Subcutaneous abdominal adipose tissue (tissue), 5 donors: ENCODE data around the gene GLT1D1.

Experiments used
- H3K27ac ChIP-seq: one replicate; pipeline ENCODE4 v1.7.0; 2013; ENCODE audit warnings: low read depth, mild to moderate bottlenecking, inconsistent platforms, low read length, moderate library complexity
- H3K27me3 ChIP-seq, 5 donors: one replicate each; pipeline ENCODE4 v1.7.0; 2013; ENCODE audit warnings: low read length in 5 of 5, inconsistent platforms in 1 of 5; ENCODE audit not compliant: control insufficient read depth in 5 of 5, insufficient read depth in 4 of 5
- H3K36me3 ChIP-seq, 5 donors: one replicate each; pipeline ENCODE4 v1.7.0; 2013; ENCODE audit warnings: low read length in 5 of 5; ENCODE audit not compliant: control insufficient read depth in 5 of 5, insufficient read depth in 5 of 5
- H3K4me1 ChIP-seq, 5 donors: one replicate each; pipeline ENCODE4 v1.7.0; 2013; ENCODE audit warnings: low read length in 5 of 5, mild to moderate bottlenecking in 3 of 5, moderate library complexity in 1 of 5; ENCODE audit not compliant: control insufficient read depth in 5 of 5, insufficient read depth in 5 of 5
- H3K4me3 ChIP-seq, 5 donors: one replicate each; pipeline ENCODE4 v1.7.0; 2013; ENCODE audit warnings: low read length in 5 of 5, low read depth in 1 of 5
- H3K9ac ChIP-seq, 5 donors: one replicate each; pipeline ENCODE4 v1.7.0; 2013; ENCODE audit warnings: low read length in 5 of 5, mild to moderate bottlenecking in 4 of 5, moderate library complexity in 3 of 5
- H3K9me3 ChIP-seq, 5 donors: one replicate each; pipeline ENCODE4 v1.7.0; 2013; ENCODE audit warnings: low read length in 5 of 5; ENCODE audit not compliant: control insufficient read depth in 5 of 5
- donor health status: healthy.
- donor health status: healthy.
- donor health status: healthy.
- donor health status: healthy.
- donor health status: healthy.

GLT1D1 gene

DNA sequence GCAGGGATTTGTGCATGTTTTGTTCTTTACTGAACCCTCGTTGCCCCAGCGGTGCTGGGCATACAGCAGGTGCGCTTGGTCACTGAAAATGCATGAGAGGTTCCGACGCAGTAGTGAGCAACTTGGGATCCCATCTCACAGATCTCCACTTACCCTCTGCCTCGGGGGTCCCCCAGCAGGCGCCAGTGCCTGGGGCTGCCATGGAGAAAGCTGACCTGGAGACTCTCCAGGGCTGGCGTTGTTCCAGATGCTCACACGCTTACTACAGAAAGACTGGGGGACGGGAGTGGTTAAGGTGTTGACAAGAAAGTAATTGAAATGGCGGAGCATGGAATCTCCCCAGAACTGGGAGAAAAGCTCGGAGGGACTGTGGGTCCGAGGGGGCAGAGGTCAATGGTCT is 14.2 kb downstream of the GLT1D1 start:
- Histone ChIP-seq H3K9ac (no peak overlapping the region), H3K9me3 (no peaks in the 10 kb centered on the region), H3K4me1 (no peaks in the 10 kb centered on the region), H3K27me3 (no peaks in the 10 kb centered on the region), H3K36me3 (no peaks in the 10 kb centered on the region), H3K27ac (no peak overlapping the region), H3K4me3 (no peak overlapping the region)

DNA sequence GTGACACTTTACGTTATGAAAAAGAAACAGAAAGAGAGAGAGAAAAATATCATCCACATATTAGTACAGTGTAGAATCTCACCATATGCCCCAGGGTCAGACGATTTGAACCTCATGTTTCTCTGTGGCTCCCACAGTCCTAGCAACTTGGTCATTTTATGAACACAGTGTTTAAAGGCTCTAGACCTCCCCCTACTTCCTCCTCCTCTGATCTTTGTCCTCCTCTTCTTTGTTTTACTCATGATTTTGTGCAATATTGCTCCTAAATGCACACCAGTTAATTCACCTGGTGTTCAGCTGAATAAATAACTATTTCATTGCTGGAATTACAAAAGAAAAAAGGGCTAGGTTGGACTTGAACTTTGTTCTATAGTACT is 18.2 kb downstream of the GLT1D1 start:
- no peak overlapping the region for H3K9ac ChIP-seq
- no peak overlapping the region for H3K4me3 ChIP-seq
- H3K36me3 ChIP-seq: no peaks in the 10 kb centered on the region
- no peaks in the 10 kb centered on the region for H3K27me3 ChIP-seq
- no peak overlapping the region for H3K27ac ChIP-seq
- H3K4me1 ChIP-seq: no peaks in the 10 kb centered on the region
- H3K9me3 ChIP-seq: peaks cover 0 to 11% (median 8%) of the 10 kb centered on the region in 5 donors

DNA sequence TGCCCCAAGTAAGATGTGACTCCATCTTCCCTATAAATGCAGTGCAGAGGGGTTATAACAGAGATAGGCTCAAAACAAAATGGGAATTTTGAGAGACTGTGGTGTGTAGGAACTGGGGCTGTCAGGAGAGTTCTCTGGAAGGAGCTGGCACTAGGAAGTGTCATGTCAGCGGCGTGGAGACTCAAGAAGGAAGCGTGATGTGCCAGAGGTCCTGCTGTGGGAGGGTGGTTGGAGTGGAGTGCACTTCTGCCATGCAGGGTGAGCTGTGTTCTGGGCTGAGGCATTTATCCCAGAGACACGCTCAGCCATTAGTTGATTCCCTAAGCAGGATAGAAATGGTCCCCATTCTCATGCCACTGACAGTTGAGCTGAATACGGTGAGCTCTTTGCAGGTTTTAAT is 19.0 kb downstream of the GLT1D1 start:
- Histone ChIP-seq H3K27me3 (no peaks in the 10 kb centered on the region), H3K4me3 (no peak overlapping the region), H3K36me3 (no peaks in the 10 kb centered on the region), H3K4me1 (no peaks in the 10 kb centered on the region), H3K27ac (no peak overlapping the region), H3K9me3 (peaks cover 6 to 19% (median 15%) of the 10 kb centered on the region in 5 donors), H3K9ac (no peak overlapping the region)

DNA sequence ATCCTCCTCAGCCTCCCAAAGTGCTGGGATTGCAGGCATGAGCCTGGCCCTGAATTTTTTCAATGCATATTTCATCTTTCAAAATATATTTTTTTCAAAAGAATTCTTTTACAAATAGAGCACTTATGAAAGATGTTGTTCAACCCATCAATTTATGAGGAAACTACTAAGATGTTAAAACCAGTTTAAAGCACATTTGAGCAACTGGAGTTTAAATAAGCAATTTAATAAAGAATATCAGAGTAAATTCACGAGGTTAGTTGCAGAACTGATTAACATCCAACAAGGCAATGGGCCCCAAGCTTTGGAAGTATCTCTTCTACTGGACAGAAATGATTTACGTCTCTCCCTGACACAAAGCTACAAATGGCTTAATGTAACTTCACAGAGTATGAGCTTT is 23.3 kb downstream of the GLT1D1 start:
- H3K4me3 ChIP-seq: peak overlapping the region in 1 of 5 donors; percentile 1
- H3K27ac ChIP-seq: no peak overlapping the region

DNA sequence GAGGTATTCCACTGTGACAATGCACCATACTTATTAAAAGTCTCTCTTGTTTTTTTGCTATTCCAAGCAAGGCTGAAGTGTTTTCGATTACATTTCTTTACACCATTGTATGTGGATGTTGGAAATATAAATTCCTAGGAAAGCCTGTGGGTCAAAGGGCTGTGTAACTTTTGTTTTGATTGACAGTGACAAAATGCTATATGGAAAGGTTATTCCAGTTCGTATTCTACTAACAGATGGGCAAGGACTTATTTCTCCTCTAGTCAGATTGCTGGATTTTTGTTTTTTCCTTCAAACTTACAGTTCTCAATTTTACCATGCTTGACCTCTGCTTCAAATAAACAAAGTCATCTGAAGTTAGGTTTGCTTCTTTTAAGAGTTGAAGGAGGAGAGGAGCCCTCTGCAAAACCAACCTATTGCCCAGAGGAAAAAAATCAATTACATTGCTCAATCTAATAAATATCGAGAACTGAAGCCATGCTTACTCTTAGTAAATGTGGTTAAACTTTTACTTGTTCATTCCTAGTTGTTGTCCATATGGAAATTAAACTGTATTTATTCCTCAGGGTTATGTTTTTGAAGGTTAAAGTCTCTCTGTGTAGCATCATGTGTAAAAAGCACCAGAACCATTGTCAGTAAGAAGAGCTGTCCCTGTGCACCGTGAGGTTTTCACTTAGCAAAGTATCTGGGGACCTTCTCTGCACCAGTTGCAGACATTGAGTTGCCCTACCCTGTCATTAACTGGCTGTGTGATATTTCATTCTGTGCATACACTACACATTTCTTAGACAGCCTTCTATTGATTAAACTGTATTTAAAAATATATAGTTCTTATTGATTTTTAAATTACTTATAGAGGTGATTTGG is 26.9 kb downstream of the GLT1D1 start:
- Histone ChIP-seq H3K9ac (no peak overlapping the region), H3K36me3 (no peaks in the 10 kb centered on the region), H3K27me3 (no peaks in the 10 kb centered on the region), H3K4me3 (no peak overlapping the region), H3K27ac (no peak overlapping the region), H3K4me1 (no peaks in the 10 kb centered on the region), H3K9me3 (peaks cover 12 to 32% (median 23%) of the 10 kb centered on the region in 5 donors)

More for the DNA sequence above, 23.3 kb downstream of the GLT1D1 start:
- H3K9me3 ChIP-seq: peaks cover 12 to 32% (median 23%) of the 10 kb centered on the region in 5 donors
- H3K36me3 ChIP-seq: no peaks in the 10 kb centered on the region
- H3K9ac ChIP-seq: no peak overlapping the region
- no peaks in the 10 kb centered on the region for H3K27me3 ChIP-seq
- H3K4me1 ChIP-seq: no peaks in the 10 kb centered on the region

DNA sequence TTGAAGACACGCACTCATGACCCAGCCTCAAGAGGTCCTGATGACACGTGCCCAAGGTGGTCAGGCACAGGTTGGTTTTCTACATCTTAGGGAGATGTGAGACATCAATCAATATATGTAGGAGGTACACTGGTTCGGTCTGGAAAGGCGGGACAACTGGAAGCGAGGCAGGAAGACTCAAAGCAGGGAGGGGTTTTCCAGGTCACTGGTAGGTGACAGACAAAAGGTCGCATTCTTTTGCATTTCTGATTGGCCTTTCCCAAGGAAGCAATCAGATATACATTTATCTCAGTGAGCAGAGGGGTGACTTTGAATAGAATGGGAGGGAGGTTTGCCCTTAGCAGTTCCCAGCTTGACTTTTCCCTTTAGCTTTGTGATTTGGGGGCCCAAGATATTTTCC is 38.6 kb downstream of the GLT1D1 start:
- H3K4me1 ChIP-seq: no peaks in the 10 kb centered on the region
- H3K9me3 ChIP-seq: no peaks in the 10 kb centered on the region
- no peaks in the 10 kb centered on the region for H3K36me3 ChIP-seq
- H3K4me3 ChIP-seq: no peak overlapping the region
- no peaks in the 10 kb centered on the region for H3K27me3 ChIP-seq
- H3K27ac ChIP-seq: no peak overlapping the region
- H3K9ac ChIP-seq: no peak overlapping the region

GRCh38 chr12:128903236-128903635 is 50.0 kb downstream of the GLT1D1 start:
- Histone ChIP-seq H3K9me3 (no peaks in the 10 kb centered on the region), H3K4me1 (no peaks in the 10 kb centered on the region), H3K36me3 (no peaks in the 10 kb centered on the region), H3K4me3 (no peak overlapping the region), H3K27me3 (peaks cover 0 to 4% (median 0%) of the 10 kb centered on the region in 5 donors), H3K27ac (no peak overlapping the region), H3K9ac (no peak overlapping the region)

DNA sequence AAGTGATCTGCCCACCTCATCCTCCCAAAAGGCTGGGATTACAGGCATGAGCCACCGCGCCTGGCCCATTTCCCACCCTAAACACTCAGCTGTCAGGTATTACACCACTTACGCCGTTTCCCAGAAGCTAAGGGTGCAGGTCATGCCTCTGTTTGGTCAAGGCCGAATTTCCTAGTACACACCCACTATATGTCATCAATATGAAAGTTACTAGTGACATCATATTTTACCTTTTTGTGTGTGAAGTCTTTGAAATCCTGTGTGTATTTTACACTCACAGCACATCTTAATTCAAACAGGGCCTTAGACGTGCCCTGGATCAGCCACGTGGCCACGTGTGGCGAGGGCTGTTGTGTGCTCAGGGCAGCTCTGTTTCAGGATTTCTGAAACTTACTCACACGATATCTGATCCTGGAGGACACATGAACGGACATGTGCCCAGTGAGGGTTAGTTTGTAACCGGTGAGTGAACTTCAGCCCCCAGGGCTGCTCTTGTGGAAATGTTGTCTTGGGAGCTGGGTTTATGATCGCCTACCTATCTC is 51.8 kb downstream of the GLT1D1 start:
- no peak overlapping the region for H3K27ac ChIP-seq
- H3K9ac ChIP-seq: no peak overlapping the region
- no peak overlapping the region for H3K4me3 ChIP-seq
- peaks cover 0 to 4% (median 0%) of the 10 kb centered on the region in 5 donors for H3K27me3 ChIP-seq
- H3K9me3 ChIP-seq: no peaks in the 10 kb centered on the region
- no peaks in the 10 kb centered on the region for H3K36me3 ChIP-seq
- H3K4me1 ChIP-seq: no peaks in the 10 kb centered on the region

DNA sequence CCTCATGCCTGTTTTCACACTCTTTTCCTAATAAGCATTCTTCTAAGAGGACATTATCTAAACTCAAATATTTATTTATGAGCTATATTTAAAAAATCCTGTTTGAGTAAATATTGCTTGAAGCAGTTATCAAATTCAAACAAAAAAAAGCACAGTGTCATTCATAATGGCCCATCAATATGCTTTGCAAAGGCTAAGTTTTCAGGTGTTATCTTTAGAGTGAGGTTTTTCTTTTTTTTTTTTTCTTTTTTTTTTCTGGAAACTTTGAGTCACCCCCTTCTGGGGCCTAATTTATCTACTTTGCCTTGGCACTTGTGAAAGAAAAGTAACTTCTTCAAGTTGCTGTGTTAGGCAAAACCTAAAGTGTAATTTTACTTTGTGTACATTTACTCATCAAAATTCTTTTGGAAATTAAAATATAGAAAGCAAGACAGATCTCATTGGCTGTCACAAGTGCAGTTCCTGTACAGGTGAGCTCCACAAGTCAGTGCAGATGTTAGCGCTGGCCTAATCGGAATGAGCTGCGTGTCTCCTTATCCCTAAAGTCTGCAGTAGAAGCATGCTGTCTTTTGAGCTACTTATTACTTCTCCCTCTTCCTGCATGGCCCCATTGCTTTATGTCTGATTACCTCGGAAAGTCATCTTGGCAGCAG is 53.3 kb downstream of the GLT1D1 start:
- Histone ChIP-seq H3K9me3 (no peaks in the 10 kb centered on the region), H3K4me3 (no peak overlapping the region), H3K27ac (no peak overlapping the region)

GRCh38 chr12:128908254-128908653 is 55.0 kb downstream of the GLT1D1 start:
- H3K9ac ChIP-seq: no peak overlapping the region
- no peak overlapping the region for H3K27ac ChIP-seq
- peaks cover 0 to 2% (median 0%) of the 10 kb centered on the region in 5 donors for H3K27me3 ChIP-seq
- no peaks in the 10 kb centered on the region for H3K9me3 ChIP-seq
- no peaks in the 10 kb centered on the region for H3K36me3 ChIP-seq
- no peak overlapping the region for H3K4me3 ChIP-seq
- H3K4me1 ChIP-seq: no peaks in the 10 kb centered on the region

More for the DNA sequence above, 53.3 kb downstream of the GLT1D1 start:
- no peaks in the 10 kb centered on the region for H3K36me3 ChIP-seq
- H3K27me3 ChIP-seq: peaks cover 0 to 4% (median 0%) of the 10 kb centered on the region in 5 donors
- no peaks in the 10 kb centered on the region for H3K4me1 ChIP-seq
- H3K9ac ChIP-seq: no peak overlapping the region
